A549 (cell line): Measurements from ENCODE around the gene CFC1.
"Not testable (repeated sequence)": the region's sequence is repeated elsewhere in the genome, so short reads cannot be mapped to it uniquely, and the experiment has no call there.

Source experiments
- CHD4 ChIP-seq: fragments of 200-600 bp; sonication (generic); IDR thresholded peaks from 2 replicates; pipeline ENCODE4 v1.6.1; 2016; ENCODE audit warnings: antibody characterized with exemption, mild to moderate bottlenecking, borderline replicate concordance
- CTCF ChIP-seq: fragments of >200 bp; sonication (Bioruptor Twin); formaldehyde crosslinking; IDR thresholded peaks from 3 replicates; pipeline ENCODE4 v1.5.1; 2016
- HMGXB4 ChIP-seq: fragments of 250-450 bp; sonication (Bioruptor Pico); IDR thresholded peaks from 2 replicates; pipeline ENCODE4 v1.5.0; 2021; ENCODE audit warnings: mild to moderate bottlenecking, moderate library complexity, borderline replicate concordance
- HOXB5 ChIP-seq: fragments of 250-450 bp; sonication (Bioruptor Pico); IDR thresholded peaks from 2 replicates; pipeline ENCODE4 v1.5.0; 2020; ENCODE audit warnings: mild to moderate bottlenecking, moderate library complexity
- RAD21 ChIP-seq, 2 experiments: fragments of >200 bp in 1 of 2; sonication (Bioruptor Twin) in 1 of 2; formaldehyde crosslinking in 1 of 2; IDR thresholded peaks in 1 of 2; conservative IDR thresholded peaks in 1 of 2; 2 replicates in 1 of 2; 3 replicates in 1 of 2; pipeline ENCODE4 v1.6.1; 2012 to 2018; ENCODE audit warnings: inconsistent platforms in 1 of 2

GRCh38 chr2:130599393-130599792 lies at the start of gene CFC1:
- not testable (repeated sequence) for TF ChIP-seq CTCF; HOXB5 (CRISPR knock-in tag); RAD21 (conservative IDR thresholded peaks at IDR 0.05 in 1 of 2, IDR thresholded peaks at IDR 0.05 in 1 of 2); HMGXB4 (CRISPR knock-in tag); CHD4
